OCI-LY1 (cell line): ENCODE results near the gene NDUFS1.
"Not testable (repeated sequence)": the region's sequence is repeated elsewhere in the genome, so short reads cannot be mapped to it uniquely, and the experiment has no call there.

Experiments used
- H2AFZ ChIP-seq: fragments of 200-600 bp; sonication (generic), shearing (Covaris generic); 2 replicates; pipeline ENCODE4 v1.6.0; 2014; ENCODE audit warnings: antibody characterized with exemption, mild to moderate bottlenecking, low read length
- H3F3A ChIP-seq: fragments of 200-600 bp; sonication (generic), shearing (Covaris generic); 2 replicates; pipeline ENCODE4 v1.6.0; 2014; ENCODE audit warnings: mild to moderate bottlenecking, antibody characterized with exemption, low read length, moderate library complexity; ENCODE audit not compliant: insufficient read depth
- H3K27ac ChIP-seq: fragments of 200-600 bp; sonication (generic); 2 replicates; pipeline ENCODE4 v1.5.1; 2014; ENCODE audit warnings: low read length, mixed run types, mild to moderate bottlenecking, low read depth; ENCODE audit not compliant: poor library complexity, severe bottlenecking
- H3K27me3 ChIP-seq: fragments of 200-600 bp; sonication (generic); 2 replicates; pipeline ENCODE4 v1.6.0; 2014; ENCODE audit warnings: antibody characterized with exemption, mild to moderate bottlenecking, low read length, moderate library complexity; ENCODE audit not compliant: insufficient read depth
- H3K36me3 ChIP-seq: fragments of 200-600 bp; sonication (generic); 2 replicates; pipeline ENCODE4 v1.6.1; 2014; ENCODE audit warnings: mild to moderate bottlenecking, antibody characterized with exemption, low read length, moderate library complexity, mixed read lengths; ENCODE audit not compliant: insufficient read depth
- H3K4me1 ChIP-seq: fragments of 200-600 bp; sonication (generic); 2 replicates; pipeline ENCODE4 v1.5.1; 2014; ENCODE audit warnings: mild to moderate bottlenecking, low read length, moderate library complexity; ENCODE audit not compliant: insufficient read depth, severe bottlenecking
- H3K4me2 ChIP-seq: fragments of 200-600 bp; sonication (generic), shearing (Covaris generic); 2 replicates; pipeline ENCODE4 v1.6.1; 2014; ENCODE audit warnings: low read length
- H3K4me3 ChIP-seq: fragments of 200-600 bp; sonication (generic); 2 replicates; pipeline ENCODE4 v1.5.1; 2014; ENCODE audit warnings: low read length, low read depth, mild to moderate bottlenecking, mixed read lengths; ENCODE audit not compliant: poor library complexity, severe bottlenecking
- H3K79me2 ChIP-seq: fragments of 200-600 bp; shearing (Covaris generic); 2 replicates; pipeline ENCODE4 v1.6.1; 2016; ENCODE audit warnings: mixed run types, low read length, mixed read lengths; ENCODE audit not compliant: insufficient read depth
- H3K9ac ChIP-seq: fragments of 200-600 bp; sonication (generic), shearing (Covaris generic); 2 replicates; pipeline ENCODE4 v1.6.1; 2014; ENCODE audit warnings: mild to moderate bottlenecking, low read length, mixed read lengths
- H3K9me2 ChIP-seq: fragments of 200-600 bp; sonication (generic), shearing (Covaris generic); 2 replicates; pipeline ENCODE4 v1.6.1; 2014; ENCODE audit warnings: low read depth, mild to moderate bottlenecking, low read length, mixed read lengths
- H3K9me3 ChIP-seq: fragments of 200-600 bp; shearing (Covaris generic); 2 replicates; pipeline ENCODE4 v1.6.1; 2014; ENCODE audit warnings: low read length, mixed read lengths
- H4K20me1 ChIP-seq: fragments of 200-600 bp; sonication (generic), shearing (Covaris generic); 2 replicates; pipeline ENCODE4 v1.6.0; 2016; ENCODE audit warnings: mild to moderate bottlenecking, low read length; ENCODE audit not compliant: insufficient read depth
- CTCF ChIP-seq: fragments of 200-600 bp; sonication (generic), shearing (Covaris generic); IDR thresholded peaks from 2 replicates; pipeline ENCODE4 v1.5.1; 2017; ENCODE audit warnings: mild to moderate bottlenecking, antibody characterized with exemption, low read length, moderate library complexity, mixed read lengths
- EZH2 ChIP-seq: fragments of 200-600 bp; sonication (generic), shearing (Covaris generic); IDR thresholded peaks from 2 replicates; pipeline ENCODE4 v1.8.0; 2017; ENCODE audit warnings: borderline replicate concordance, mixed run types, mild to moderate bottlenecking, antibody characterized with exemption, low read length, moderate library complexity, mixed read lengths

Gene NDUFS1

GRCh38 chr2:206080927-206081326 lies 78.3 kb downstream of the NDUFS1 start:
- Histone ChIP-seq H3K36me3 (no peaks in the 10 kb centered on the region), H2AFZ (no peak overlapping the region), H3K4me1 (peaks cover 28% of the 10 kb centered on the region), H3K9me2 (no peaks in the 10 kb centered on the region), H3K9ac (no peak overlapping the region), H3K9me3 (no peaks in the 10 kb centered on the region), H4K20me1 (no peaks in the 10 kb centered on the region), H3F3A (no peaks in the 10 kb centered on the region), H3K27ac (no peak overlapping the region), H3K27me3 (no peaks in the 10 kb centered on the region), H3K4me2 (no peak overlapping the region), H3K79me2 (peaks cover 67% of the 10 kb centered on the region), H3K4me3 (no peak overlapping the region)
- TF ChIP-seq CTCF (no peak), EZH2 (no peak)

DNA sequence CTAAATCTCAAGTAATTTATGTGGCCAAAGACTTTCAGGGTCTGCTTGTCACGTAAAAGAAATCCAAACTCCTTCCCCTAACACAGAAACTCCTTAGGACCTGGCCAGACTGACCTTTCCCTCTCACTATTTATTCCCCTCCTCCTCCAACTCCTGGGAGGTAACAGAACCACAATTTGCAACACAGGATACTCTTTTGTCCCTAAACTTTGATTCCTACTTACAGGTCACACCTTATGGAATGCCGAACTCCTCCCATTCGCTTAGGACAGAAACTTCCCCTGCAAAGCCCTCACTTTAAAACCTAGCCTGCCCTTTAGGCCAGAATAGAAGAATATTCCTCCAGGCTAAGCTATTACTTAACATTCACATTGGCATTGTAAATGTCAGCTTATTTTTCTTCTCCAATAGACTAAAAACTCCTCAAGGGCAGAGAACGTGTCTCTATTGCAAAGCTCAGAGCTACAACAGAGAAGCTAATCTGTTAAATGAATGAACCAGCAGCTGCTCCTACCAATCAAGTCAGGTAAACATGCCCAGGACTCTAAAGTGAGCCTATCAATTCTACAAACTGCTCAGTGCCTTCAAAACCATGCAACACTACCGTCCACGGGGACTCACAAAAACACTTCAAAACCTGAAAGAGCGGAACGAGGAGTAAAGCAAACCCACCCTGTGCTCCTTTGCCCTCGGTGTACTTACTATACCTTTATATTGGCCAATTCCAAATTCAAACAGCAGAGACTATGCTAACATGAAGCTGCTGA lies 79.4 kb downstream of the NDUFS1 start:
- Histone ChIP-seq H3K9ac (no peak overlapping the region), H3K36me3 (no peaks in the 10 kb centered on the region), H3K27ac (no peak overlapping the region), H3K4me1 (peaks cover 28% of the 10 kb centered on the region), H3K9me2 (no peaks in the 10 kb centered on the region), H4K20me1 (no peaks in the 10 kb centered on the region), H2AFZ (no peak overlapping the region), H3K79me2 (peaks cover 73% of the 10 kb centered on the region), H3K4me3 (no peak overlapping the region), H3K4me2 (no peak overlapping the region), H3K9me3 (no peaks in the 10 kb centered on the region), H3F3A (no peaks in the 10 kb centered on the region), H3K27me3 (no peaks in the 10 kb centered on the region)
- TF ChIP-seq EZH2 (no peak), CTCF (no peak)

GRCh38 chr2:206077879-206078278 lies 81.4 kb downstream of the NDUFS1 start:
- not testable (repeated sequence) for H3K9me3 ChIP-seq, H3K27ac ChIP-seq, H2AFZ ChIP-seq, H3K36me3 ChIP-seq, H3K4me3 ChIP-seq, H3K9me2 ChIP-seq, H4K20me1 ChIP-seq, H3K9ac ChIP-seq, H3K4me2 ChIP-seq, H3K27me3 ChIP-seq, H3F3A ChIP-seq
- peaks cover 12% of the 10 kb centered on the region for H3K4me1 ChIP-seq
- peaks cover 69% of the 10 kb centered on the region for H3K79me2 ChIP-seq

DNA sequence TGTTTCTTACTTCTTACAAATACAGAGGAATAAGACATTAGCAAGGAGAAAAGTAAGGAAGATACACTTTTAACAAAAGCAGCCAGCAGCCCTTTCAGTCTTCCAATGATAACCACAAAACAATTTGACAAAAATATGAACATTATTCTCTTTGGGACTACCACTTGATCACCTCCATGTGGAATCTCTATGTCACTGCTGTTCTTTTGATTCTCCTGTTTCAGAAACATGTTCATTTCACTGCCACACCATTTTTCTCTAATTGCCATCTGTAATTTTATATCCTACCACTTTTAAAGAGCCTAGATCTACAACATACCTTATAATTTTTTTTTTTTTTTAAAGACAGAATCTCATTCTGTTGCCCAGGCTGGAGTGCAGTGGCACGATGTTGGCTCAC lies 84.1 kb downstream of the NDUFS1 start:
- Histone ChIP-seq H3K9ac (no peak overlapping the region), H3F3A (no peaks in the 10 kb centered on the region), H4K20me1 (no peaks in the 10 kb centered on the region), H3K27ac (no peak overlapping the region), H2AFZ (no peak overlapping the region), H3K9me3 (no peaks in the 10 kb centered on the region), H3K4me2 (no peak overlapping the region), H3K36me3 (0 out of 2 replicates have a peak, but pooled peaks cover 2% of the 10 kb centered on the region), H3K9me2 (no peaks in the 10 kb centered on the region), H3K4me1 (no peaks in the 10 kb centered on the region), H3K79me2 (peaks cover 56% of the 10 kb centered on the region), H3K27me3 (no peaks in the 10 kb centered on the region), H3K4me3 (no peak overlapping the region)
- TF ChIP-seq EZH2 (no peak), CTCF (no peak)
